OCI-LY3 (cell line): Measurements from ENCODE around the gene F2RL3.

Experiments used
- EZH2phosphoT487 ChIP-seq: fragments of 200-600 bp; shearing (Covaris generic); IDR thresholded peaks from 2 replicates; pipeline ENCODE4 v1.6.1; 2018; ENCODE audit warnings: antibody characterized with exemption, mixed run types, low read depth
- TF ChIP-seq, protein P1 (sequence below): fragments of 200-600, 300-600 bp; sonication (generic); IDR thresholded peaks from 2 replicates; pipeline ENCODE4 v1.5.1; 2014; ENCODE audit warnings: antibody characterized with exemption, low read length, low read depth

DNA sequence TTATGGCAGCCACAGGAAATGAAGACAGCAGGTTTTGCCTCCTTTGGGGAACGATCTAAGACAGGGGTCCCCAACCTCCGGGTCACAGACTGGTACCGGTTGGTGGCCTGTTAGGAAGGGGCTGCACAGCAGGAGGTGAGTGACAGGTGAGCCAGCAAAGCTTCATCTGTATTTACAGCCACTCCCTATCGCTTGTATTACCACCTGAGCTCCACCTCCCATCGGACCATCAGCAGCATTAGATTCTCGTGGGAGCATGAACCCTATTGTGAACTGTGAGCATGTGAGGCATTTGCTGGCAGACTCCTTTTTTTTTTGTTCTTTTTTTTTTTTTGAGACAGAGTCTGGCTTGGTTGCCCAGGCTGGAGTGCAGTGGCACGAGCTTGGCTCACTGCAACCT lies 22.2 kb downstream of the F2RL3 start:
- TF ChIP-seq, protein P1, sequence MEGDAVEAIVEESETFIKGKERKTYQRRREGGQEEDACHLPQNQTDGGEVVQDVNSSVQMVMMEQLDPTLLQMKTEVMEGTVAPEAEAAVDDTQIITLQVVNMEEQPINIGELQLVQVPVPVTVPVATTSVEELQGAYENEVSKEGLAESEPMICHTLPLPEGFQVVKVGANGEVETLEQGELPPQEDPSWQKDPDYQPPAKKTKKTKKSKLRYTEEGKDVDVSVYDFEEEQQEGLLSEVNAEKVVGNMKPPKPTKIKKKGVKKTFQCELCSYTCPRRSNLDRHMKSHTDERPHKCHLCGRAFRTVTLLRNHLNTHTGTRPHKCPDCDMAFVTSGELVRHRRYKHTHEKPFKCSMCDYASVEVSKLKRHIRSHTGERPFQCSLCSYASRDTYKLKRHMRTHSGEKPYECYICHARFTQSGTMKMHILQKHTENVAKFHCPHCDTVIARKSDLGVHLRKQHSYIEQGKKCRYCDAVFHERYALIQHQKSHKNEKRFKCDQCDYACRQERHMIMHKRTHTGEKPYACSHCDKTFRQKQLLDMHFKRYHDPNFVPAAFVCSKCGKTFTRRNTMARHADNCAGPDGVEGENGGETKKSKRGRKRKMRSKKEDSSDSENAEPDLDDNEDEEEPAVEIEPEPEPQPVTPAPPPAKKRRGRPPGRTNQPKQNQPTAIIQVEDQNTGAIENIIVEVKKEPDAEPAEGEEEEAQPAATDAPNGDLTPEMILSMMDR = no peak
- no peak for TF ChIP-seq EZH2phosphoT487
